ENCODE data around the gene BCL2L2.
"Not testable (repeated sequence)": the region's sequence is repeated elsewhere in the genome, so short reads cannot be mapped to it uniquely, and the experiment has no call there.

BCL2L2 gene

GRCh38 chr14:23300687-23301223 lies 5.9 kb upstream of the BCL2L2 start:
- peak; percentile 43 for DNase-seq

GRCh38 chr14:23301288-23301968 lies 5.2 kb upstream of the BCL2L2 start:
- DNase-seq = peak; percentile 98

GRCh38 chr14:23301969-23302289 lies 4.7 kb upstream of the BCL2L2 start:
- DNase-seq = no peak

- peak; percentile 89 for DNase-seq
Observed at GRCh38 chr14:23302290-23303225, 4.1 kb upstream of the BCL2L2 start, which contains the start of gene PPP1R3E. Gene PPP1R3E (minus strand): TSS chr14:23302859. CDS start chr14:23302576, 283 bp downstream.

GRCh38 chr14:23307146-23307530 lies 505 bp downstream of the BCL2L2 start:
- DNase-seq = peak; percentile 52

- DNase-seq = no peak
Observed at GRCh38 chr14:23307687-23308644, 1.3 kb downstream of the BCL2L2 start.

- no peak for DNase-seq
Observed at GRCh38 chr14:23308721-23309445, 2.2 kb downstream of the BCL2L2 start.

- DNase-seq = no peak
Observed at GRCh38 chr14:23310546-23310945, 3.9 kb downstream of the BCL2L2 start.

- DNase-seq = no peak
Observed at GRCh38 chr14:23316300-23316699, 9.7 kb downstream of the BCL2L2 start.

GRCh38 chr14:23319746-23320583 lies 13.3 kb downstream of the BCL2L2 start:
- no peak for DNase-seq

- peak; percentile 99 for DNase-seq
Observed at GRCh38 chr14:23320584-23321571, 14.2 kb downstream of the BCL2L2 start, which contains the start of gene PABPN1. Gene PABPN1 (plus strand): TSS chr14:23321457. CDS start chr14:23321470, 13 bp downstream.

- peak; percentile 56 for DNase-seq
Observed at GRCh38 chr14:23321572-23322547, 15.2 kb downstream of the BCL2L2 start.

GRCh38 chr14:23322568-23323517 lies 16.2 kb downstream of the BCL2L2 start:
- no peak for DNase-seq

- no peak for DNase-seq
Observed at GRCh38 chr14:23323838-23324454, 17.3 kb downstream of the BCL2L2 start.

- no peak for DNase-seq
Observed at GRCh38 chr14:23324455-23324846, 17.8 kb downstream of the BCL2L2 start.

GRCh38 chr14:23324993-23325392 lies 18.4 kb downstream of the BCL2L2 start:
- no peak for DNase-seq

GRCh38 chr14:23325746-23326145 lies 19.1 kb downstream of the BCL2L2 start:
- DNase-seq = not testable (repeated sequence)
